Keratinocyte (primary cell): ENCODE data around the gene GBA3. TPM values are rescaled to one million over a fixed set of nuclear protein-coding genes. Genes with fewer than 3 reads are reported as not detected.

Experiments
- DNase-seq: peaks from one replicate; pipeline ENCODE4 v3.0.0-alpha.2; 2011; ENCODE audit warnings: low read depth, missing footprints, low spot score
- FAIRE-seq: peaks from 2 replicates; lab custom pipeline; 2011; peaks lifted over from hg19 to GRCh38; lab: Jason Lieb, UNC
- H2AFZ ChIP-seq: 2 replicates; pipeline ENCODE4 v1.6.0; 2012; ENCODE audit warnings: low read length, control low read depth, inconsistent platforms; ENCODE audit not compliant: control insufficient read depth
- H3K27ac ChIP-seq: 2 replicates; pipeline ENCODE4 v1.5.1; 2011; ENCODE audit warnings: low read length; ENCODE audit not compliant: control insufficient read depth, insufficient read depth
- H3K27me3 ChIP-seq: 3 replicates; pipeline ENCODE4 v1.6.0; 2011; ENCODE audit warnings: low read length; ENCODE audit not compliant: control insufficient read depth, insufficient read depth; ENCODE audit errors: extremely low read depth
- H3K36me3 ChIP-seq, 2 experiments: 2 replicates in 1 of 2; 3 replicates in 1 of 2; pipeline ENCODE4 v1.5.1; 2011; ENCODE audit warnings: low read length in 2 of 2, mild to moderate bottlenecking in 1 of 2; ENCODE audit not compliant: control insufficient read depth in 2 of 2, insufficient read depth in 2 of 2; ENCODE audit errors: extremely low read depth in 1 of 2
- H3K4me1 ChIP-seq: 3 replicates; pipeline ENCODE4 v1.5.1; 2011; ENCODE audit warnings: low read length; ENCODE audit not compliant: control insufficient read depth, insufficient read depth; ENCODE audit errors: extremely low read depth
- H3K4me2 ChIP-seq: 3 replicates; pipeline ENCODE4 v1.6.0; 2011; ENCODE audit warnings: low read depth, low read length; ENCODE audit not compliant: control insufficient read depth, insufficient read depth; ENCODE audit errors: extremely low read depth
- H3K4me3 ChIP-seq, 3 experiments: fragments of 200-600 bp in 1 of 3; sonication (generic) in 1 of 3; 2 replicates in 2 of 3; 3 replicates in 1 of 3; pipeline ENCODE4 v1.5.1; 2011 to 2016; ENCODE audit warnings: low read length in 3 of 3, mild to moderate bottlenecking in 3 of 3, control low read depth in 2 of 3, inconsistent platforms in 1 of 3, low read depth in 1 of 3, mixed read lengths in 1 of 3, mixed run types in 1 of 3, moderate library complexity in 1 of 3; ENCODE audit not compliant: control insufficient read depth in 2 of 3, insufficient read depth in 2 of 3; ENCODE audit errors: extremely low read depth in 1 of 3
- H3K79me2 ChIP-seq: 2 replicates; pipeline ENCODE4 v1.6.0; 2012; ENCODE audit warnings: low read length; ENCODE audit not compliant: control insufficient read depth, insufficient read depth
- H3K9ac ChIP-seq: 3 replicates; pipeline ENCODE4 v1.6.0; 2011; ENCODE audit warnings: low read length; ENCODE audit not compliant: control insufficient read depth, insufficient read depth; ENCODE audit errors: extremely low read depth
- H3K9me1 ChIP-seq: 3 replicates; pipeline ENCODE4 v1.6.0; 2011; ENCODE audit warnings: low read length; ENCODE audit not compliant: control insufficient read depth, insufficient read depth; ENCODE audit errors: extremely low read depth
- H3K9me3 ChIP-seq: 2 replicates; pipeline ENCODE4 v1.5.1; 2012; ENCODE audit warnings: low read depth, low read length; ENCODE audit not compliant: control insufficient read depth
- H4K20me1 ChIP-seq: 3 replicates; pipeline ENCODE4 v1.6.0; 2011; ENCODE audit warnings: low read length; ENCODE audit not compliant: control insufficient read depth, insufficient read depth; ENCODE audit errors: extremely low read depth
- EZH2 ChIP-seq: IDR thresholded peaks from one replicate; pipeline ENCODE4 v1.6.1; 2012; ENCODE audit warnings: inconsistent platforms, mild to moderate bottlenecking, low read length, moderate library complexity
- dilution Hi-C: fragments of 300-500 bp; cut with MboI; formaldehyde crosslinking; loops from one replicate; pipeline ENCODE4 v1.7.0; 2020; ENCODE audit warnings: low sequenced_read_pairs; ENCODE audit not compliant: extremely low pct_ligation_motif_present
- polyA plus RNA-seq, 5 experiments: library from polyadenylated mRNA; depleted of rRNA in 3 of 5; stranded (reverse) in 3 of 5; stranded (forward) in 1 of 5; unstranded in 1 of 5; fragments of >200 nt; gene quantifications; 1 replicate in 1 of 5; 2 replicates in 3 of 5; 3 replicates in 1 of 5; pipeline versions ENCODE4 v1.2.1 to v1.2.3, GENCODE V29; 2011 to 2012; ENCODE audit warnings: missing spikeins in 2 of 5, low read depth in 1 of 5, low replicate concordance in 1 of 5
- TF ChIP-seq, protein P1 (sequence below), 3 experiments: IDR thresholded peaks in 1 of 3; conservative IDR thresholded peaks in 1 of 3; optimal IDR thresholded peaks in 1 of 3; 2 replicates in 2 of 3; 3 replicates in 1 of 3; pipeline versions ENCODE3 to v1.5.1; 2011; ENCODE audit warnings: low read length in 3 of 3, mild to moderate bottlenecking in 3 of 3, moderate library complexity in 2 of 3, control low read depth in 1 of 3, inconsistent platforms in 1 of 3; ENCODE audit not compliant: insufficient read depth in 2 of 3; ENCODE audit errors: extremely low read depth in 1 of 3

Gene GBA3
- polyA plus RNA-seq, 1 donor (not counting 4 experiments of a cell fraction or from before 2014, with no cell fraction given) = not detected

DNA sequence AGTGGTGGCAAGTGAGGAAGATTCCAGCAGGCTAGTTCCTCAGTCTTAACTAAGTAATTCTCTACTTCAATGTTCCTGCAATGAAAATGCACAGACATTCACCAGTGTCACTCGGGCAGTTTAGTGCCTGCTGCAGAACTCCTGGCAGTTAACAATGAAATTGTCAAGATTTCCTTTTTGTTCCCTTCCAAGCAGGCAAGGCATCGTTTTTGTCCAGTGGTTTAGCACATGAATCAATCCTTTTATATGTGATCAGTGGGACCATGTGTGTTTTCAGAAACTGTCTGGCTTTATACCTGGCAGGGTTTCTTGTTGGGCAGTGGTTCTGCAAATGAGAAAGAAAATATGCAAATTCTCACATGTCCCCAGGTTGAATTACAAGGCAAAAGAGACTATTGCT, 122.2 kb downstream of the GBA3 start:
- FAIRE-seq (no peak), DNase-seq (no peak)
- dilution Hi-C loops = no loop called here
- H4K20me1 ChIP-seq = no peaks in the 10 kb centered on the region
- no peak for TF ChIP-seq EZH2
- TF ChIP-seq, protein P1, sequence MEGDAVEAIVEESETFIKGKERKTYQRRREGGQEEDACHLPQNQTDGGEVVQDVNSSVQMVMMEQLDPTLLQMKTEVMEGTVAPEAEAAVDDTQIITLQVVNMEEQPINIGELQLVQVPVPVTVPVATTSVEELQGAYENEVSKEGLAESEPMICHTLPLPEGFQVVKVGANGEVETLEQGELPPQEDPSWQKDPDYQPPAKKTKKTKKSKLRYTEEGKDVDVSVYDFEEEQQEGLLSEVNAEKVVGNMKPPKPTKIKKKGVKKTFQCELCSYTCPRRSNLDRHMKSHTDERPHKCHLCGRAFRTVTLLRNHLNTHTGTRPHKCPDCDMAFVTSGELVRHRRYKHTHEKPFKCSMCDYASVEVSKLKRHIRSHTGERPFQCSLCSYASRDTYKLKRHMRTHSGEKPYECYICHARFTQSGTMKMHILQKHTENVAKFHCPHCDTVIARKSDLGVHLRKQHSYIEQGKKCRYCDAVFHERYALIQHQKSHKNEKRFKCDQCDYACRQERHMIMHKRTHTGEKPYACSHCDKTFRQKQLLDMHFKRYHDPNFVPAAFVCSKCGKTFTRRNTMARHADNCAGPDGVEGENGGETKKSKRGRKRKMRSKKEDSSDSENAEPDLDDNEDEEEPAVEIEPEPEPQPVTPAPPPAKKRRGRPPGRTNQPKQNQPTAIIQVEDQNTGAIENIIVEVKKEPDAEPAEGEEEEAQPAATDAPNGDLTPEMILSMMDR (optimal IDR thresholded peaks at IDR 0.05 in 1 of 3, IDR thresholded peaks at IDR 0.05 in 1 of 3, conservative IDR thresholded peaks at IDR 0.05 in 1 of 3; ENCODE audit: extremely low read depth in 1 of 3, insufficient read depth in 2 of 3, low read length in 3 of 3) = no peak
- no peaks in the 10 kb centered on the region for H3K4me1 ChIP-seq
- H3K9me3 ChIP-seq = no peaks in the 10 kb centered on the region
- no peak overlapping the region for H2AFZ ChIP-seq
- no peaks in the 10 kb centered on the region for H3K27me3 ChIP-seq
- H3K4me3 ChIP-seq = no peak overlapping the region
- H3K36me3 ChIP-seq = no peaks in the 10 kb centered on the region
- no peaks in the 10 kb centered on the region for H3K9me1 ChIP-seq
- H3K79me2 ChIP-seq = no peaks in the 10 kb centered on the region
- H3K27ac ChIP-seq = no peak overlapping the region
- H3K9ac ChIP-seq = no peak overlapping the region
- no peak overlapping the region for H3K4me2 ChIP-seq

DNA sequence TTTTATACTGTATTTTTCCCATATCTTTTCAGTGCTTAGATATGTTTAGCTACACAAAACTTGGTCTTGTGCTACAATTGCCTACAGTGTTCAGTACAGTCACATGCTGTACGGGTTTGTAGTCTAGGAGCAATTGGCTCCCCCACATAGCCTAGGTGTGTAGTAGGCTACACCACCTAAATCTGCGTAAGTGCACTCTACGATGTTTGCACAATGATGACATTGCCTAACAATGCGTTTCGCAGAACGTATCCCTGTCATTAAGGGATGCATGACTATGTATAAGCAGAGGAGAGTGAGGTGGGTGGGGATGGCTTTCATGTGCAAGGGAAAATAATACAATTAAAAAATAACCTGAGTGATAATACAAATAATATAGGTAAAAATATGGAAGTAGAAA, 131.4 kb downstream of the GBA3 start:
- dilution Hi-C loops = no loop called here
- Histone ChIP-seq H3K4me2 (no peak overlapping the region), H2AFZ (no peak overlapping the region), H3K36me3 (no peaks in the 10 kb centered on the region), H3K27ac (no peak overlapping the region), H3K4me1 (no peaks in the 10 kb centered on the region), H3K4me3 (no peak overlapping the region), H3K9me1 (no peaks in the 10 kb centered on the region), H4K20me1 (no peaks in the 10 kb centered on the region), H3K27me3 (no peaks in the 10 kb centered on the region), H3K79me2 (no peaks in the 10 kb centered on the region), H3K9me3 (no peaks in the 10 kb centered on the region), H3K9ac (no peak overlapping the region)
- DNase-seq (no peak), FAIRE-seq (no peak)
- TF ChIP-seq, protein P1 (optimal IDR thresholded peaks at IDR 0.05 in 1 of 3, IDR thresholded peaks at IDR 0.05 in 1 of 3, conservative IDR thresholded peaks at IDR 0.05 in 1 of 3; ENCODE audit: extremely low read depth in 1 of 3, insufficient read depth in 2 of 3, low read length in 3 of 3) = no peak
- no peak for TF ChIP-seq EZH2
